ENCODE results near the gene DUSP3. TPM values are rescaled to one million over a fixed set of nuclear protein-coding genes. Genes with fewer than 3 reads are reported as not detected.

DUSP3 gene
- total and polyA plus RNA-seq, 2 of the 13 experiments (the other 11 are each of a cell fraction or from before 2014, with no cell fraction given): 60.0 to 71.5 TPM

- peak; percentile 56 for TF ChIP-seq FOXO1 (CRISPR knock-in tag; IDR thresholded peaks at IDR 0.05)
- TF ChIP-seq ZNF512B (CRISPR knock-in tag; IDR thresholded peaks at IDR 0.05; ENCODE audit: borderline replicate concordance): 0 out of 2 replicates have a peak, but pooled peaks have one; percentile 57
- TF ChIP-seq GATA4 (IDR thresholded peaks at IDR 0.05; ENCODE audit: borderline replicate concordance, low read depth): 0 out of 2 replicates have a peak, but pooled peaks have one; percentile 23
- TF ChIP-seq ZNF614 (CRISPR knock-in tag; IDR thresholded peaks at IDR 0.05; ENCODE audit: borderline replicate concordance): peak; percentile 79
- TF ChIP-seq SOX6 (IDR thresholded peaks at IDR 0.05): no peak
- peak; percentile 55 for TF ChIP-seq SOX6 (CRISPR knock-in tag; IDR thresholded peaks at IDR 0.05)
- TF ChIP-seq GATAD2A (CRISPR knock-in tag; IDR thresholded peaks at IDR 0.05): peak; percentile 85
- 0 out of 2 replicates have a peak, but pooled peaks have one; percentile 42 for TF ChIP-seq ZNF33B (CRISPR knock-in tag; IDR thresholded peaks at IDR 0.05)
- peak; percentile 56 for TF ChIP-seq CEBPG (CRISPR knock-in tag; IDR thresholded peaks at IDR 0.05)
- peak; percentile 94; the same call in 1 of the 2 replicates for TF ChIP-seq SSRP1 (CRISPR knock-in tag; IDR thresholded peaks at IDR 0.05)
- TF ChIP-seq ZBTB33 (CRISPR knock-in tag; IDR thresholded peaks at IDR 0.05): peak; percentile 81
- no peak for TF ChIP-seq ZNF615 (CRISPR knock-in tag; IDR thresholded peaks at IDR 0.05; ENCODE audit: borderline replicate concordance)
- TF ChIP-seq HMGXB3 (CRISPR knock-in tag; IDR thresholded peaks at IDR 0.05; ENCODE audit: borderline replicate concordance): peak; percentile 87
- 0 out of 2 replicates have a peak, but pooled peaks have one; percentile 24 for TF ChIP-seq ZSCAN25 (CRISPR knock-in tag; IDR thresholded peaks at IDR 0.05)
- 0 out of 2 replicates have a peak, but pooled peaks have one; percentile 36 for TF ChIP-seq MED1 (CRISPR knock-in tag; IDR thresholded peaks at IDR 0.05)
- peak; percentile 75 for TF ChIP-seq YY1 (IDR thresholded peaks at IDR 0.05; ENCODE audit: insufficient read depth, insufficient replicate concordance, low read depth, low read length)
- TF ChIP-seq KDM5A (IDR thresholded peaks at IDR 0.05; ENCODE audit: borderline replicate concordance, low read length): no peak
- no peak for TF ChIP-seq KLF15 (CRISPR knock-in tag; IDR thresholded peaks at IDR 0.05; ENCODE audit: borderline replicate concordance)
- TF ChIP-seq ZNF629 (CRISPR knock-in tag; conservative IDR thresholded peaks at IDR 0.05): no peak
- TF ChIP-seq ESRRA (CRISPR knock-in tag; IDR thresholded peaks at IDR 0.05; ENCODE audit: low read depth): peak; percentile 23; the same call in 1 of the 2 replicates
- peak; percentile 74 for TF ChIP-seq PPARG (CRISPR knock-in tag; conservative IDR thresholded peaks at IDR 0.05)
- no peak for TF ChIP-seq DPF2 (CRISPR knock-in tag; IDR thresholded peaks at IDR 0.05; ENCODE audit: borderline replicate concordance, low read depth)
Measured at GRCh38 chr17:43760254-43760852, 18.4 kb downstream of the DUSP3 start (continued).
